HG02623 (cell line): ENCODE data around the gene WTAP.
"Not testable (repeated sequence)": the region's sequence is repeated elsewhere in the genome, so short reads cannot be mapped to it uniquely, and the experiment has no call there.

Source experiments
- ATAC-seq: cut with Tn5 transposase; IDR thresholded peaks from one replicate; pipeline ENCODE4 v1.9.1; 2021; ENCODE audit warnings: moderate library complexity; ENCODE audit not compliant: unreplicated experiment

WTAP gene

GRCh38 chr6:159727717-159728445 lies 575 bp downstream of the WTAP start:
- ATAC-seq, result peak; percentile 24

GRCh38 chr6:159728531-159728964 lies 1.2 kb downstream of the WTAP start:
- ATAC-seq, result no peak

DNA sequence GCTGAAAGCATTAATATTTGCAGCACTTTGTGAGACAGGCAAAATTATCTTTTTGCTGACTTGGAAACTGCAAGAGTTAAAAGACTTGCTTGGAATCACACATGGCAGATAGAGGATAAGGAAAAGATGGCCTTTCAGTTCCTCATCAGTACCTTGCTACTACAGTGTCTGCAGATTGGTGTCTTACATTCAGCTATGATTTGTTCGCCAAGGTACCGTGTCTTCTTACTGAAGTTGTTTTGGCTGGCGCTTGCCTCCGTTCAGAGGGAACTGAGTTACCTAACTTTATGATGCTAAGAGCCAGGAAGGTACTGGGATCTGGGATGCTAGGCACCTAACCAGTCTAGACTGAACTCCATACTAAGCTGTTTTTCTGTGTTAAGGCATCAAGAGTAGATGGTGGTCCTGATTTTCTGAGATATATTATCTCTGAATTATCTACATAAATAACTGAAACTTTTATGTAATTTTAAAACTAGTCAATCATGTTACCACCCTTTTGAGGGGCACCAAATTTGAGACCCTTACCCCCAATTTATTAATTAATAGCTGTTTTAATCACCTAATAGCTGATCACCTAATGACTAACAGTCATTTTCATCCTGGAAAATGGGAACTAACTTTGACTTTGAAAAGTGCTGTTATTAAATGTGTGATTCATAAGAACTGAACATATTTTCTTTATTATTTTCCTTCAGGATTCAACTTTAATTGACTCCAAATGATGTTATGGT lies 2.5 kb downstream of the WTAP start:
- ATAC-seq, result no peak

GRCh38 chr6:159730332-159730676 lies 3.0 kb downstream of the WTAP start:
- ATAC-seq, result no peak

DNA sequence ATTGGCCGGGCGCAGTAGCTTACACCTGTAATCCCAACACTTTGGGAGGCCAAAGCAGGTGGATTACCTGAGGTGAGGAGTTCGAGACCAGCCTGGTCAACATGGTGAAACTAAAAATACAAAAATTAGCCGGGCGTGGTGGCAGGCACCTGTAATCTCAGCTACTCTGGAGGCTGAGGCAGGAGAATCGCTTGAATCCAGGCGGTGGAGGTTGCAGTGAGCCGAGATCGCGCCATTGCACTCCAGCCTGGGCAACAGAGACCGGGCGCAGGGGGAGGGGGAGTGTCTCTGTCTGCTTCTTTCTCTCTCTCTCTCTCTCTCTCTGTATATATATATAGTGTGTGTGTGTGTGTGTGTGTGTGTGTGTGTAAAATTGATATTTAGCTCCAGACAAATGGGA lies 5.2 kb downstream of the WTAP start:
- not testable (repeated sequence) for ATAC-seq

- ATAC-seq, result not testable (repeated sequence)
Measured at GRCh38 chr6:159733395-159733794, 6.1 kb downstream of the WTAP start.

GRCh38 chr6:159736908-159737307 lies 9.6 kb downstream of the WTAP start:
- no peak for ATAC-seq

GRCh38 chr6:159739341-159739740 lies 12.0 kb downstream of the WTAP start:
- no peak for ATAC-seq

GRCh38 chr6:159742165-159742564 lies 14.9 kb downstream of the WTAP start:
- ATAC-seq, result no peak

DNA sequence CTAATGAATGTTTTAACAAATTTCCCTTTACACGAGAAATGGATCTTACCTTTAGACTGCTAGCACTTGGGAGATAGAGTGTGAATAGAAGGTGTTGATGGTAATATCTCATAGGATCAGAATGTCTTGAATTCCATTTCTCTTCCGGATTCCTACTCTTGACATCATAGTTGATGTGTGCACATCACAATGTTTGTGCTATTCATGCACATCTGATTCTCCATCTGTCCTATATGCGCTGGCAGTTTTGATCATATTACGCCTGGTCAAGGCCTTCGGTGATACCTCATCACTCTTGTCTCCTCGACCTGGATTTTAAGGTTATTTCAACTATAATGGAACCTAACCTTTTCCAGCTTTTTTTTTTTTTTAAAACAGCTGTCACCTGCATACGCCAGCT lies 17.8 kb downstream of the WTAP start:
- ATAC-seq, result no peak

GRCh38 chr6:159746759-159747158 lies 19.5 kb downstream of the WTAP start:
- no peak for ATAC-seq

DNA sequence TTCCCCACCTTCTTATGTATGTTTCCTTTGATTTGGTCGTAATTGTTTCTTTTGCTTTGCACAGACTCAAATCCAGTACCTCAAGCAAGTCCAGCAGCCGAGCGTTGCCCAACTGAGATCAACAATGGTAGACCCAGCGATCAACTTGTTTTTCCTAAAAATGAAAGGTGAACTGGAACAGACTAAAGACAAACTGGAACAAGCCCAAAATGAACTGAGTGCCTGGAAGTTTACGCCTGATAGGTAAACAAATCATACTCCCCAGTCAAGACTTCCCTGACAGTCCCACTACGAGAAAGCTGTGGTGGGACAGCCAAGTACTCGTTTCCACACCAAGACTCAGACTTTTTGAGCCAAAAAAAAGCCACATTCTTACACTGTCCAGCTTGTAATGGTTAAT lies 20.8 kb downstream of the WTAP start:
- ATAC-seq, result not testable (repeated sequence)

- no peak for ATAC-seq
Measured at GRCh38 chr6:159751448-159751847, 24.1 kb downstream of the WTAP start.

DNA sequence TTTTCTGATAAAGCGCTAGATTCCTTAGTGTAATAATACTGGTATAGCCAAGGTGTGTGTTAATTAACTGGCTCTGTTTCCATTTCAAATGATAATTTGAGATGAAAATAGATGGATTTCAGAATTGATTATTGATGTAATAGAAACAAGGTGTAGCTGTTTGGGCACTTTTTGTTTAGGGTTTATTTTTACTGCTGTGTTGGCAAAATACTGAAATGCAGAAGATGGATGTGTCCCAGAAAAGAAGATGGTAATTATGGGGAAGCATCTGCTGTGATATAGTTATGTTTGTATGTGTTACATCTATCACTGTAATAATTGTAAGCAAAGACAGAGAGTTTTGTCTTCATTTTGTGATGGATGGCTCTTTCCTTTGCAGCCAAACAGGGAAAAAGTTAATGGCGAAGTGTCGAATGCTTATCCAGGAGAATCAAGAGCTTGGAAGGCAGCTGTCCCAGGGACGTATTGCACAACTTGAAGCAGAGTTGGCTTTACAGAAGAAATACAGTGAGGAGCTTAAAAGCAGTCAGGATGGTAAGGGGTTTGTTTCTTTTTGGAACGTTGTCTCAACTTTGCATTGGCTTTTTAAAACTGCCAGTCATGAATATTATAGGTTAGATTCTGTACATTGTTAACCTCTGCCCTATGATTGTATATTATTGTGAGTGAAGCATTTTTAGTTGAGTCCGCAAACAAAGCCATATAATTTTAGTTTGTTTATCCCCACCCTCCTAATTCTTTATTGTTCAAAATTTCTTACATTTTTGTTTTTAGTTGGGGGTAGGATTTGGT lies 26.0 kb downstream of the WTAP start:
- ATAC-seq, result no peak

DNA sequence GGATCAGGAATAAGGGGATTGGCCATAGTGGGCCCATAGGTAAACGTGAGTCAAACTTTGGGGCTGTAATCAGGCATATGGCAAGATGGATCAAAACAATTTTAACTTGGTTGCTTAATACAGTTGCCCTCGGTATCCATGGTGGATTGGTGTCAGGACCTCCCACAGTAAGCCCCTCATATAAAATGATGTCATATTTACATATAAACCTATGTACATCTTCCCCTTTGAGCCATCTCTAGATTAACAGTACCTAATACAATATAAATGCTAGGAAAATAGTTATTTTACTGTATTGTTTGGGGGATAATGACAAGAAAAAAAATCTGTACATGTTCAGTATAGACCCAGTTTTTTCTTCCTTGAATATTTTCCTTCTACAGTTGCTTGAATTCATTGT lies 27.1 kb downstream of the WTAP start:
- no peak for ATAC-seq

- ATAC-seq, result no peak
Measured at GRCh38 chr6:159754959-159755914, 27.9 kb downstream of the WTAP start.

- no peak for ATAC-seq
Measured at GRCh38 chr6:159756508-159756907, 29.2 kb downstream of the WTAP start.

GRCh38 chr6:159758031-159759001 lies 31.0 kb downstream of the WTAP start:
- ATAC-seq, result no peak

DNA sequence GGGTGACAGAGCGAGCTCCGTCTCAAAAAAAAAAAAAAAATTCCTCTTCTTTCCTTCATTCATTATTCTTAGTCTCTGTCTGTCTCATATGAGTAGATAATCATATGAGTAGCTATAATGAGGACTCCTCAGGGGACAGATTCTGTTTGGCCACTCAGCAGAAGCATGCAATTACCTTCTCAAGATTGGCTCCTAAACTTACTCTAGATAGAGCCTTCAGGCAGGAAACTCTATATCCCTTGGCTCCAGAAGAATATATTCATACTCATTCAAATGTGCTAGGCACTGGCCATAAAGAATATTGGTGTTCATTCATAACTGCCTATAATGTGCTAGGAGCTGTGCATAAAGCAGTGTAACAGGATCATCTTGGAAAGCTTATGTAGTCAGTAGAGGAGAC lies 32.3 kb downstream of the WTAP start:
- no peak for ATAC-seq
